HepG2 (cell line): ENCODE data around the gene CMTM4. TPM values are rescaled to one million over a fixed set of nuclear protein-coding genes. Genes with fewer than 3 reads are reported as not detected.

Experiments
- BORCS8-MEF2B ChIP-seq: sonication (generic); formaldehyde crosslinking; IDR thresholded peaks from 2 replicates; pipeline ENCODE4 v1.8.0; 2022; ENCODE audit warnings: mild to moderate bottlenecking, missing genetic modification reagents
- GFI1 ChIP-seq: sonication (generic); formaldehyde crosslinking; IDR thresholded peaks from 2 replicates; pipeline ENCODE4 v1.5.0; 2020; ENCODE audit warnings: missing genetic modification reagents, mild to moderate bottlenecking, borderline replicate concordance
- GTF3A ChIP-seq: sonication (generic); formaldehyde crosslinking; conservative IDR thresholded peaks from 2 replicates; pipeline ENCODE4 v1.4.0; 2020; ENCODE audit warnings: mild to moderate bottlenecking, missing genetic modification reagents
- HCFC1 ChIP-seq: fragments of 150-350 bp; IDR thresholded peaks from 2 replicates; pipeline ENCODE4 v1.6.1; 2014; ENCODE audit warnings: low read depth, low read length
- ISL2 ChIP-seq: sonication (generic); formaldehyde crosslinking; IDR thresholded peaks from 2 replicates; pipeline ENCODE4 v1.5.0; 2020; ENCODE audit warnings: missing genetic modification reagents
- KDM5B ChIP-seq: sonication (generic); formaldehyde crosslinking; IDR thresholded peaks from 2 replicates; pipeline ENCODE4 v1.4.0; 2020; ENCODE audit warnings: missing genetic modification reagents, mild to moderate bottlenecking, borderline replicate concordance
- MBNL3 ChIP-seq: fragments of 250-450 bp; sonication (Bioruptor Pico); conservative IDR thresholded peaks from 2 replicates; pipeline ENCODE4 v1.8.0; 2022; ENCODE audit warnings: mild to moderate bottlenecking, inconsistent platforms
- MEF2D ChIP-seq: sonication (generic); formaldehyde crosslinking; IDR thresholded peaks from 2 replicates; pipeline ENCODE4 v1.5.1; 2020; ENCODE audit warnings: mild to moderate bottlenecking, missing genetic modification reagents
- NFYC ChIP-seq: IDR thresholded peaks from 2 replicates; pipeline ENCODE4 v1.6.1; 2016; ENCODE audit warnings: missing genetic modification reagents, missing compliant biosample characterization
- NR2C2 ChIP-seq: sonication (generic); formaldehyde crosslinking; IDR thresholded peaks from 2 replicates; pipeline ENCODE4 v1.4.0; 2020; ENCODE audit warnings: missing genetic modification reagents, mild to moderate bottlenecking, moderate library complexity, borderline replicate concordance
- SNAI1 ChIP-seq: sonication (generic); formaldehyde crosslinking; IDR thresholded peaks from 2 replicates; pipeline ENCODE4 v1.5.0; 2020; ENCODE audit warnings: mild to moderate bottlenecking, missing genetic modification reagents, borderline replicate concordance
- SP4 ChIP-seq: sonication (generic); formaldehyde crosslinking; IDR thresholded peaks from 2 replicates; pipeline ENCODE4 v1.8.1; 2023; ENCODE audit warnings: mild to moderate bottlenecking, missing genetic modification reagents
- ZNF326 ChIP-seq: sonication (generic); formaldehyde crosslinking; IDR thresholded peaks from 2 replicates; pipeline ENCODE4 v1.4.0; 2020; ENCODE audit warnings: missing genetic modification reagents, borderline replicate concordance
- ZNF558 ChIP-seq: sonication (generic); formaldehyde crosslinking; IDR thresholded peaks from 2 replicates; pipeline ENCODE4 v1.9.0; 2022; ENCODE audit warnings: mild to moderate bottlenecking, missing genetic modification reagents, borderline replicate concordance
- ZNF572 ChIP-seq: sonication (generic); formaldehyde crosslinking; IDR thresholded peaks from 2 replicates; pipeline ENCODE4 v1.5.1; 2020; ENCODE audit warnings: mild to moderate bottlenecking, missing genetic modification reagents
- ZNF619 ChIP-seq: sonication (generic); formaldehyde crosslinking; IDR thresholded peaks from 2 replicates; pipeline ENCODE4 v1.4.0; 2020; ENCODE audit warnings: mild to moderate bottlenecking, missing genetic modification reagents
- ZSCAN21 ChIP-seq: sonication (generic); formaldehyde crosslinking; IDR thresholded peaks from 2 replicates; pipeline ENCODE4 v1.8.0; 2022; ENCODE audit warnings: mild to moderate bottlenecking, missing genetic modification reagents, moderate library complexity, borderline replicate concordance
- polyA plus RNA-seq, 8 experiments: library from polyadenylated mRNA; depleted of rRNA in 3 of 8; stranded (reverse) in 7 of 8; unstranded in 1 of 8; fragments of >200 nt; fragmentation: Illumina TruSeq in 4 of 8; extraction: Trizol in 4 of 8; gene quantifications; 2 replicates each; pipeline versions ENCODE4 v1.2.1 to v1.2.3, GENCODE V29; 2011 to 2016; ENCODE audit warnings: low read depth in 4 of 8, missing spikeins in 1 of 8, mixed read lengths in 1 of 8; ENCODE audit not compliant: insufficient read depth in 1 of 8
- total RNA-seq, 5 experiments: library from RNA; depleted of rRNA; stranded (reverse); fragments of >200 nt; fragmentation: Illumina TruSeq; extraction: Trizol; gene quantifications; 2 replicates each; pipeline ENCODE4 v1.2.3, GENCODE V29; 2016; ENCODE audit warnings: low read depth in 1 of 5
- TF ChIP-seq, protein P1 (sequence below): sonication (generic); formaldehyde crosslinking; IDR thresholded peaks from 2 replicates; pipeline ENCODE4 v1.9.0; 2021; ENCODE audit warnings: missing genetic modification reagents, mild to moderate bottlenecking, borderline replicate concordance
- TF ChIP-seq, protein P2 (sequence below): IDR thresholded peaks from 2 replicates; pipeline ENCODE4 v1.6.1; 2016; ENCODE audit warnings: missing biosample characterization, missing genetic modification reagents, low read depth
- TF ChIP-seq, protein P3 (sequence below): sonication (generic); formaldehyde crosslinking; IDR thresholded peaks from 2 replicates; pipeline ENCODE4 v1.9.0; 2022; ENCODE audit warnings: low read depth, missing genetic modification reagents
- TF ChIP-seq, protein P4 (sequence below): sonication (generic); formaldehyde crosslinking; IDR thresholded peaks from 2 replicates; pipeline ENCODE4 v1.8.0; 2022; ENCODE audit warnings: mild to moderate bottlenecking, missing genetic modification reagents
- TF ChIP-seq, protein P5 (sequence below): sonication (generic); formaldehyde crosslinking; IDR thresholded peaks from 2 replicates; pipeline ENCODE4 v1.4.0; 2020; ENCODE audit warnings: missing genetic modification reagents; ENCODE audit errors: not compliant biosample characterization

CMTM4 gene
- total and polyA plus RNA-seq, 2 of the 13 experiments (the other 11 are each of a cell fraction or from before 2014, with no cell fraction given): 32.0 to 36.3 TPM

DNA sequence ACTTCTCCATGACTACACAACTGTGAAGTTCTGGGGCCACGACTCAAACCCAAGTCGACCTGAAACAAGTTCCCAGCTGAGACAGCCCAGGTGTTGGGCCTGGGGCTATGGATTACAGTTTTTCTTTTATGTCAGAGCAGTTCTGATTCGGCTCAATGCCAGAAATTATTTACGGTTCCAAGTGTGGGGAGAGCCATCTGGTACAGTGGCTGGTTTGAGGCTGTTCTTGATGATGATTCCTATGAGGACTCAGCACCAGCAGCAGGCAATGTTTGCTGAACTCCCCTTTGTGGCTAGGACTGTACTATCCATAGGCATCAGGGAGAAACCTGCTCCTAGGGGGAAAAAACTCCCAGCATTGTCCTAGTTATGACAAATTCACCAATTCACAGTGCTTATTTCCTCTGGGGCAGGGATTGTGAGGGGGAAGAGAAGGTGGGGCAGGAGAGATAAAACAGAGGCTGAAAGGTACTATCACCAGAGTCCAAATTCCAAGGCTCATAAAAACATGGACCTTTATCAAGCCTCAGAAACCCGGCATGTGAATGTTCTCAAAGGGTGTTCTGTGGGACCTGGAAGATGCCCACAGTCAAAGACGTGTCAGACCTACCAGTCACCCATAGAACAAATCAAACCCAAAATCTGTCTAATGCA lies 18.2 kb upstream of the CMTM4 start (continued):
- TF ChIP-seq, protein P1, sequence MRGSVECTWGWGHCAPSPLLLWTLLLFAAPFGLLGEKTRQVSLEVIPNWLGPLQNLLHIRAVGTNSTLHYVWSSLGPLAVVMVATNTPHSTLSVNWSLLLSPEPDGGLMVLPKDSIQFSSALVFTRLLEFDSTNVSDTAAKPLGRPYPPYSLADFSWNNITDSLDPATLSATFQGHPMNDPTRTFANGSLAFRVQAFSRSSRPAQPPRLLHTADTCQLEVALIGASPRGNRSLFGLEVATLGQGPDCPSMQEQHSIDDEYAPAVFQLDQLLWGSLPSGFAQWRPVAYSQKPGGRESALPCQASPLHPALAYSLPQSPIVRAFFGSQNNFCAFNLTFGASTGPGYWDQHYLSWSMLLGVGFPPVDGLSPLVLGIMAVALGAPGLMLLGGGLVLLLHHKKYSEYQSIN (CRISPR knock-in tag): no peak
- TF ChIP-seq NR2C2 (CRISPR knock-in tag): no peak
- TF ChIP-seq, protein P2, sequence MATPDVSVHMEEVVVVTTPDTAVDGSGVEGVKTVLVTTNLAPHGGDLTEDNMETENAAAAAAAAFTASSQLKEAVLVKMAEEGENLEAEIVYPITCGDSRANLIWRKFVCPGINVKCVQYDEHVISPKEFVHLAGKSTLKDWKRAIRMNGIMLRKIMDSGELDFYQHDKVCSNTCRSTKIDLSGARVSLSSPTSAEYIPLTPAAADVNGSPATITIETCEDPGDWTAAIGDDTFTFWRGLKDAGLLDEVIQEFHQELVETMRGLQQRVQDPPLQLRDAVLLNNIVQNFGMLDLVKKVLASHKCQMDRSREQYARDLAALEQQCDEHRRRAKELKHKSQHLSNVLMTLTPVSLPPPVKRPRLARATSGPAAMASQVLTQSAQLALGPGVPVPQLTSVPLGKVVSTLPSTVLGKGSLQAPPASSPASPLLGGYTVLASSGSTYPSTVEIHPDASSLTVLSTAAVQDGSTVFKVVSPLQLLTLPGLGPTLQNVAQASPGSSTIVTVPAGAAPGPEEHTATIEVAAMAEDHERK (CRISPR knock-in tag): no peak
- no peak for TF ChIP-seq SNAI1
- TF ChIP-seq, protein P3, sequence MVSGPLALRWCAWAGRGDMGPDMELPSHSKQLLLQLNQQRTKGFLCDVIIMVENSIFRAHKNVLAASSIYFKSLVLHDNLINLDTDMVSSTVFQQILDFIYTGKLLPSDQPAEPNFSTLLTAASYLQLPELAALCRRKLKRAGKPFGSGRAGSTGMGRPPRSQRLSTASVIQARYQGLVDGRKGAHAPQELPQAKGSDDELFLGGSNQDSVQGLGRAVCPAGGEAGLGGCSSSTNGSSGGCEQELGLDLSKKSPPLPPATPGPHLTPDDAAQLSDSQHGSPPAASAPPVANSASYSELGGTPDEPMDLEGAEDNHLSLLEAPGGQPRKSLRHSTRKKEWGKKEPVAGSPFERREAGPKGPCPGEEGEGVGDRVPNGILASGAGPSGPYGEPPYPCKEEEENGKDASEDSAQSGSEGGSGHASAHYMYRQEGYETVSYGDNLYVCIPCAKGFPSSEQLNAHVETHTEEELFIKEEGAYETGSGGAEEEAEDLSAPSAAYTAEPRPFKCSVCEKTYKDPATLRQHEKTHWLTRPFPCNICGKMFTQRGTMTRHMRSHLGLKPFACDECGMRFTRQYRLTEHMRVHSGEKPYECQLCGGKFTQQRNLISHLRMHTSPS (CRISPR knock-in tag): no peak
- 0 out of 2 replicates have a peak, but pooled peaks have one; percentile 2 for TF ChIP-seq ZNF619 (CRISPR knock-in tag)
- no peak for TF ChIP-seq ZSCAN21 (CRISPR knock-in tag)
- TF ChIP-seq NFYC (CRISPR knock-in tag): no peak
- peak; percentile 22; the same call in 1 of the 2 replicates for TF ChIP-seq ISL2 (CRISPR knock-in tag)
- TF ChIP-seq BORCS8-MEF2B: no peak
- TF ChIP-seq GFI1: peak; percentile 17; the same call in 1 of the 2 replicates
- no peak for TF ChIP-seq GTF3A (CRISPR knock-in tag)
- TF ChIP-seq KDM5B (CRISPR knock-in tag): no peak
- TF ChIP-seq ZNF326: no peak
- TF ChIP-seq SP4: no peak
- TF ChIP-seq MEF2D: no peak
- no peak for TF ChIP-seq HCFC1
- 0 out of 2 replicates have a peak, but pooled peaks have one; percentile 21 for TF ChIP-seq ZNF558 (CRISPR knock-in tag)
- TF ChIP-seq, protein P4, sequence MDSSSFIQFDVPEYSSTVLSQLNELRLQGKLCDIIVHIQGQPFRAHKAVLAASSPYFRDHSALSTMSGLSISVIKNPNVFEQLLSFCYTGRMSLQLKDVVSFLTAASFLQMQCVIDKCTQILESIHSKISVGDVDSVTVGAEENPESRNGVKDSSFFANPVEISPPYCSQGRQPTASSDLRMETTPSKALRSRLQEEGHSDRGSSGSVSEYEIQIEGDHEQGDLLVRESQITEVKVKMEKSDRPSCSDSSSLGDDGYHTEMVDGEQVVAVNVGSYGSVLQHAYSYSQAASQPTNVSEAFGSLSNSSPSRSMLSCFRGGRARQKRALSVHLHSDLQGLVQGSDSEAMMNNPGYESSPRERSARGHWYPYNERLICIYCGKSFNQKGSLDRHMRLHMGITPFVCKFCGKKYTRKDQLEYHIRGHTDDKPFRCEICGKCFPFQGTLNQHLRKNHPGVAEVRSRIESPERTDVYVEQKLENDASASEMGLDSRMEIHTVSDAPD (CRISPR knock-in tag): no peak
- no peak for TF ChIP-seq ZNF572 (CRISPR knock-in tag)
- TF ChIP-seq MBNL3: no peak
- TF ChIP-seq, protein P5, sequence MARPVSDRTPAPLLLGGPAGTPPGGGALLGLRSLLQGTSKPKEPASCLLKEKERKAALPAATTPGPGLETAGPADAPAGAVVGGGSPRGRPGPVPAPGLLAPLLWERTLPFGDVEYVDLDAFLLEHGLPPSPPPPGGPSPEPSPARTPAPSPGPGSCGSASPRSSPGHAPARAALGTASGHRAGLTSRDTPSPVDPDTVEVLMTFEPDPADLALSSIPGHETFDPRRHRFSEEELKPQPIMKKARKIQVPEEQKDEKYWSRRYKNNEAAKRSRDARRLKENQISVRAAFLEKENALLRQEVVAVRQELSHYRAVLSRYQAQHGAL (CRISPR knock-in tag): no peak
